ENCODE data around the gene CGRRF1. TPM values are rescaled to one million over a fixed set of nuclear protein-coding genes. Genes with fewer than 3 reads are reported as not detected.

CGRRF1 gene
- total and polyA plus RNA-seq, 9 of the 15 experiments (the other 6 are each of a cell fraction or from before 2014, with no cell fraction given): 2.8 to 15.8 (median 4.6) TPM

GRCh38 chr14:54486685-54487084 lies 23.0 kb upstream of the CGRRF1 start:
- peaks cover 9 to 20% of the 10 kb centered on the region in 2 experiments for H3K4me1 ChIP-seq (replicated peaks in 1 of 2; ENCODE audit: control insufficient read depth in 2 of 2, insufficient read depth in 2 of 2, low read length in 2 of 2)
- peak; percentile 26 for ATAC-seq
- TF ChIP-seq TARDBP (IDR thresholded peaks at IDR 0.05): no peak
- peak; percentile 99 for TF ChIP-seq TCF7 (IDR thresholded peaks at IDR 0.05; ENCODE audit: borderline replicate concordance)
- TF ChIP-seq PPARD (CRISPR knock-in tag; IDR thresholded peaks at IDR 0.05): no peak
- TF ChIP-seq SMAD2 (IDR thresholded peaks at IDR 0.05; ENCODE audit: low read depth, low read length): no peak
- TF ChIP-seq SETDB1 (IDR thresholded peaks at IDR 0.05; ENCODE audit: low read length): no peak
- no peak for TF ChIP-seq NR1H2 (CRISPR knock-in tag; IDR thresholded peaks at IDR 0.05)
- TF ChIP-seq RBBP5 (IDR thresholded peaks at IDR 0.05; ENCODE audit: borderline replicate concordance, insufficient read depth, low read length, poor library complexity, severe bottlenecking): no peak
- no peak for TF ChIP-seq ZNF124 (CRISPR knock-in tag; IDR thresholded peaks at IDR 0.05)
- no peak for TF ChIP-seq KDM5B (IDR thresholded peaks at IDR 0.05; ENCODE audit: insufficient replicate concordance, low read depth, low read length)
- TF ChIP-seq BRD9 (IDR thresholded peaks at IDR 0.05; ENCODE audit: low read depth, partially characterized antibody): peak; percentile 67
- TF ChIP-seq ZBTB26 (CRISPR knock-in tag; IDR thresholded peaks at IDR 0.05): no peak
- TF ChIP-seq FOXP1 (CRISPR knock-in tag; IDR thresholded peaks at IDR 0.05): no peak
- TF ChIP-seq CBFB (CRISPR knock-in tag; IDR thresholded peaks at IDR 0.05): no peak
- TF ChIP-seq ELK1 (CRISPR knock-in tag; IDR thresholded peaks at IDR 0.05): no peak
- TF ChIP-seq PTTG1 (tag; IDR thresholded peaks at IDR 0.05; ENCODE audit: low read depth): no peak
- TF ChIP-seq HMBOX1 (IDR thresholded peaks at IDR 0.05): peak; percentile 99
- no peak for TF ChIP-seq SREBF2 (CRISPR knock-in tag; IDR thresholded peaks at IDR 0.05)
- no peak for TF ChIP-seq PHF8 (IDR thresholded peaks at IDR 0.05; ENCODE audit: borderline replicate concordance, low read length)
- no peak for TF ChIP-seq KHSRP (IDR thresholded peaks at IDR 0.05)
- no peak for TF ChIP-seq TFE3 (CRISPR knock-in tag; IDR thresholded peaks at IDR 0.05)

More at GRCh38 chr14:54486685-54487084, 23.0 kb upstream of the CGRRF1 start:
- ChIA-PET POLR2A (interaction anchor here (0.6 to 1.1 kb wide), 2 partner anchors 13 to 231 kb away, joined by 4 to 6 read pairs; no protein-coding TSS in a partner anchor), CTCF (ENCODE audit: low intra/inter-chr PET ratio) (no interaction called here)
- BruUV-seq (replicated peaks): no TSS peak
- Histone ChIP-seq H4K20me1 (replicated peaks; ENCODE audit: control insufficient read depth, insufficient read depth, low read length) (no peaks in the 10 kb centered on the region), H3K4me3 (no peak overlapping the region), H3K4me2 (ENCODE audit: insufficient read depth, low read length) (no peak overlapping the region), H3K9me3 (replicated peaks; ENCODE audit: control insufficient read depth, insufficient read depth, low read depth, low read length) (no peaks in the 10 kb centered on the region), H3K79me2 (ENCODE audit: control insufficient read depth, insufficient read depth, low read length) (peaks cover 38% of the 10 kb centered on the region), H3K36me3 (ENCODE audit: control insufficient read depth, insufficient read depth, low read length) (peaks cover 21% of the 10 kb centered on the region; the same call in 2 of the 3 replicates), H3K9ac (ENCODE audit: insufficient read depth in 1 of 2, low read depth in 2 of 2, low read length in 2 of 2) (no peak overlapping the region), H2AFZ (ENCODE audit: low read depth, low read length) (no peak overlapping the region), H3K9me1 (ENCODE audit: control insufficient read depth, insufficient read depth, low read length) (no peaks in the 10 kb centered on the region), H3K27ac (ENCODE audit: extremely low read depth, low read depth, low read length) (no peak overlapping the region), H3K27me3 (ENCODE audit: control insufficient read depth in 2 of 2, insufficient read depth in 2 of 2, low read length in 2 of 2) (no peaks in the 10 kb centered on the region)
- WGBS (ENCODE audit: insufficient coverage, low coverage, missing lambda C conversion rate): 17% methylated on average over 1 of the region's 1 CpG
- DNase-seq (ENCODE audit: extremely low read depth in 1 of 4, low spot score in 3 of 4) (peak; percentile 39 to 71 (median 55)), FAIRE-seq (peak; percentile 46)
- intact Hi-C loops (cut with micrococcal nuclease): no loop called here
- in situ Hi-C loops (cut with MboI): no loop called here

All from K562 (cell line).